Epithelial cell of proximal tubule (primary cell): ENCODE measurements around the gene LHX3. TPM values are rescaled to one million over a fixed set of nuclear protein-coding genes. Genes with fewer than 3 reads are reported as not detected.

Experiments used
- DNase-seq: peaks from one replicate; pipeline ENCODE4 v3.0.0-alpha.2; 2011; ENCODE audit warnings: low read depth
- H3K4me3 ChIP-seq: 2 replicates; pipeline ENCODE4 v1.5.1; 2011; ENCODE audit warnings: low read depth, mild to moderate bottlenecking, low read length
- total RNA-seq: library from RNA; depleted of rRNA; stranded (reverse); fragments of >200 nt; gene quantifications from 2 replicates; pipeline ENCODE4 v1.2.3, GENCODE V29; 2015
- TF ChIP-seq, protein P1 (sequence below): conservative IDR thresholded peaks from 2 replicates; pipeline ENCODE4 v1.5.1; 2012; ENCODE audit warnings: low read depth, mild to moderate bottlenecking, low read length

The LHX3 gene
- total RNA-seq, 1 donor from 2014 or later, result not detected

DNA sequence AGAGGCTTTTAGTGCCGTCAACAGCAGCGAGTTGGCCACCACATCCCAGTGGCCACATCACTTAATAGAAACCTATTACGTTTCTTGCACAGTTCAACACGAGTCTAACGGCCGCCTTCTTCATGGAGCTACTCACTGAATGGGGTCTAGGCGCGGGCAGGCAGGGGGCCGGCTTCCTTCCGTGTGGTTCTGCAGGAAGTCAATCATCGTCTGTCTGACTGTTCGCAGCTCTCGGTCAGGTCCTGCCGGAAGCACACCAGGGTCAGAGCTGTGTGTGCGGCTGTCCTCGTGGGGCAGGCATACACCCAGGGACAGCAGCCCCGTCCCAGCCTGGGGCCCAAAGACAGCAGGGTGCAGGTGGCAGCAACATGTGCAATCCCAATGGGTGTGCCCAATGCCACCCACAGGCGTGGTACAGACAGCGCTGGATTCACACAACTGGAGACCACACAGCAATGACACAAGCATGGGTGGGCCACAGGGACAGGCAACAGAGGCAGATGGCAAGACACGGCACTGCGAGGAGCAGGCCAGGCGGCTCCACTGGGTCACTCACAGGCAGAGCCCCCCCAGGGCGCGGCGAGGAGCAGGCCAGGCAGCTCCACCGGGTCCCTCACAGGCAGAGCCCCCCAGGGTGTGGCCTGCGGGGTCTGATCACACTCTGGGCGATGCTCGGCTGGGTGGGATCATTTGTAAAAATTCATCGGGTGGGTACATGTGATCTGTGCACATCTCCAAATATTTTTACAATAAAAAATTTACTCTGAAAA lies 19.1 kb upstream of the LHX3 start:
- TF ChIP-seq, protein P1, sequence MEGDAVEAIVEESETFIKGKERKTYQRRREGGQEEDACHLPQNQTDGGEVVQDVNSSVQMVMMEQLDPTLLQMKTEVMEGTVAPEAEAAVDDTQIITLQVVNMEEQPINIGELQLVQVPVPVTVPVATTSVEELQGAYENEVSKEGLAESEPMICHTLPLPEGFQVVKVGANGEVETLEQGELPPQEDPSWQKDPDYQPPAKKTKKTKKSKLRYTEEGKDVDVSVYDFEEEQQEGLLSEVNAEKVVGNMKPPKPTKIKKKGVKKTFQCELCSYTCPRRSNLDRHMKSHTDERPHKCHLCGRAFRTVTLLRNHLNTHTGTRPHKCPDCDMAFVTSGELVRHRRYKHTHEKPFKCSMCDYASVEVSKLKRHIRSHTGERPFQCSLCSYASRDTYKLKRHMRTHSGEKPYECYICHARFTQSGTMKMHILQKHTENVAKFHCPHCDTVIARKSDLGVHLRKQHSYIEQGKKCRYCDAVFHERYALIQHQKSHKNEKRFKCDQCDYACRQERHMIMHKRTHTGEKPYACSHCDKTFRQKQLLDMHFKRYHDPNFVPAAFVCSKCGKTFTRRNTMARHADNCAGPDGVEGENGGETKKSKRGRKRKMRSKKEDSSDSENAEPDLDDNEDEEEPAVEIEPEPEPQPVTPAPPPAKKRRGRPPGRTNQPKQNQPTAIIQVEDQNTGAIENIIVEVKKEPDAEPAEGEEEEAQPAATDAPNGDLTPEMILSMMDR, result no peak
- no peak for DNase-seq
- H3K4me3 ChIP-seq, result no peak overlapping the region

DNA sequence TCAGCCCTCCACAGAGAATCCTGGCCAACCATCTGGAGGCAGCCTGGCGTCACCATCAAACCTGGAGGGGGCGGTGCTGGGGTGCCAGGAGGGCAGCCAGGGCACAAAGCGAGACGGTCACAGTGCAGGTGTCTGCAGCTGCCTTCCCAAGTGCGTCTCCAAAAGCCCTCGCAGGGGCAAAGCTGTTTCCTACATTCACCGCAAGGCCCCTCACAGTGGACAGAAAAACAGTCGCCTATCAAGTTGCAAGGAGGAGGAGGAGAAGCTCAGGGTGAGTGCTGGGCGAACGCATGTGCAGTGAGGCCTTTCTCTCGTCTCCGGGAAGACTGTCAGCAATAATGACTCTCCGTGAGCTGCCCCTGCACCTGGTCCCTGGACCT lies 18.0 kb upstream of the LHX3 start:
- no peak overlapping the region for H3K4me3 ChIP-seq
- TF ChIP-seq, protein P1, result no peak
- no peak for DNase-seq

DNA sequence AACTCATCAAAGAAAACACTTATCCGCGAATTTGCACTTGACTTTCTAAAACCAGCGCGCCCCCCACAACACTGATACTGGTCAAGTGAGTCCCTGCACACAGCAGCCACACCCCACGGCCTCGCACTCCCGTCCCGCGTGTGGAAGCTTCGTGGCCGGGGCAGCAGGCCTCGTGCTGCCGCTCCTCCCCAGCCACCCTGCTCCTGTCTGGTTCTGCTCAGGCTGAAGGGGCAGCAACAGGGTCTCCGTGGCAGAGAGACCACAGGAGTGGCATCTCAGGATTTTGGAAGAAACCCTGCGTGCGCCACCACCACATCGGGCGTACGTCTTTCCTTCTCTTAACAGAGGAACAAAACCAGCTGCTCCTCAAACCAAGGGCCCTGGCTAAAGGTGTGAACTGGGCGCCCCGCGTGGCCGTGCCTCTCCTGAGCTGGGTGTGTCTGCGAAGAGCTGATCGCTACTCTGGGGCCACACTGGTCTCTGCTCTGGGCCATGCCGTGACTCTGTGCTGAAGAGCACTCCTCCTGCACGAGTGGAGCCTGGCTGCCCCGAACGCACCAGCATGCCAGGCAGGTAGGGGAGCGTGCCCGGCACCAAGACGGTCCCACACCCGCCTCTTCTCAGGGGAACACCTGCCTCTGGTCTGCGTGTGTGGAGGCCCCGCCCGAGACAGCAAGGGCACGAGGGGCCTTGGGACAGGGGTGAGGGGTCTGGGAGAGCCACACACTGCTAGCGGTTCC lies 17.4 kb upstream of the LHX3 start:
- TF ChIP-seq, protein P1, result no peak
- no peak overlapping the region for H3K4me3 ChIP-seq
- DNase-seq, result no peak

DNA sequence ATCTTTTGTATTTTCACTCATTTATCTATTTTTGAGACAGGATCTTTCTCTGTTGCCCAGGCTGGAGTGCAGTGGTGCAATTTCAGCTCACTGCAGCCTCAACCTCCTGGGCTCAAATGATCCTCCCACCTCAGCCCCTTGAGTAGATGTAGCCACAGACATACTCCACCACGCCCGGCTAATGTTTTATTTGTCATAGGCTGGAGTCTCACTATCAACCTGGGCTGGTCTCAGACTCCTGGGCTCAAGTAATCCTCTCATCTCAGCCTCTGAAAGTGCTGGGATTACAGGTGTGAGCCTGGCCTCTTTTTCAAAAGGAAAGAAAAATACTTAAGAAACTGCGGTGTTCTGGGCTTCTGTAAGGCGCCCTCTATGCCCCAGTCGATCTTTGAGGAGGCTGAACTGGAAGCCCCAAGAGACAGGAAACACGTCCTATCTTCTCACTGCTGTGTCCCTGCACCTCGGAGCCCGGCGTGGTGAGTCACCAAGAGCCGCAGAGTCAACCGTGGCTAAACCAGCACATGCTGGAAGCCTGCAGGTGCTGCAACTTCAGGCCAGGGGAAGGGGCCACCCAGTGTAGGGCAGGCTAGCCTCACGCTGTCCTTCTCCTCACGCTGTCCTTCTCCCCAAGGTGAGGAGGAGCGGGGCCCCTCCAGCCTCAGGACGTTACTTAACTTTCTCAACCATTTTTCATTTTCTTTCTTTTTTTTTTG lies 15.2 kb upstream of the LHX3 start:
- H3K4me3 ChIP-seq, result no peak overlapping the region
- no peak for DNase-seq
- TF ChIP-seq, protein P1, result no peak

DNA sequence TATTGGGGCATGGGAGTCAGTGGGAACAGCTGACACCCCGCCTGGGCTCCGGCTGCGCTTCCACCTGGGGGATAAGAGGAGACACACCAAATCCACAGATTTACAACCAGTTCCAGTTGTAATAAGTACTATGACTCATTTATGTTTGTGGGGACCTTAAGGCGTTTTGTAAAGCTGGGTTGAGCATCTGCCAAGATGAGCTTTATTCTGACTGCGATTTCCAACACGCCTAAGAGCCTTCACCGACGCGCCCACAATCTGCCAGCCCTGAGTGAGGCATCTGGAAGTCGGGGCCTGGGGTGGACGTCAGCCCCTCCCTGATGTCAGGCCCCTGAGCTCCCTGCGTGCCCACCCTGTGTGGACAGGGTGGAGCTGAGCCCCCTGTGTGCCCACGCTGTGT lies 14.3 kb upstream of the LHX3 start:
- TF ChIP-seq, protein P1, result no peak
- DNase-seq, result no peak
- H3K4me3 ChIP-seq, result no peak overlapping the region

DNA sequence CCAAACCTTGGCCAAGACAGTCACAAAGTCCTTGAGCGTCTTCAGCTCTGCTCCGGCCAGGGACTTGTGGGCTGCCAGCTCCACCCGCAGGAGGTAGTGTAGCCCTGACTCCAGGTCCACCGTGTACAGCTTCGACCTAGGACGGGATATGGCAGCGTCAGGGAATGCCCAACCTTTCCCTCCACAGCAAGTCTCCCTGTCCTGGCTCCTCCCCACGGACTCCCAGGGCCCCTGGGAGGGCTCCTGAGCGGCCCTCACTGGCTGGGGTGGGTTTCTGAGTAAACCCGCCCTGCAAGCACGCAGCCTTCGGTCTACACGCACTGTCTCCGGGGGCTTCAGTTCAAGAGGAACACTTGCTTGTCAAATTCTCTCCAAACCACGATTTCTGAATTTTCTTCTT lies 13.7 kb upstream of the LHX3 start:
- TF ChIP-seq, protein P1, result no peak
- no peak overlapping the region for H3K4me3 ChIP-seq
- no peak for DNase-seq
